Mesodermal cell (in vitro differentiated cells): ENCODE results near the gene POLR3K.
"Not testable (repeated sequence)": the region's sequence is repeated elsewhere in the genome, so short reads cannot be mapped to it uniquely, and the experiment has no call there.

Experiments
- H3K27ac ChIP-seq: 2 replicates; pipeline ENCODE4 v1.7.0; 2013; ENCODE audit warnings: mild to moderate bottlenecking, low read depth, low read length, moderate library complexity; ENCODE audit not compliant: severe bottlenecking
- H3K36me3 ChIP-seq: 2 replicates; pipeline ENCODE4 v1.7.1; 2013; ENCODE audit warnings: mild to moderate bottlenecking, low read length, moderate library complexity; ENCODE audit not compliant: control insufficient read depth, insufficient read depth
- H3K4me1 ChIP-seq: one replicate; pipeline ENCODE4 v1.7.1; 2013; ENCODE audit warnings: mild to moderate bottlenecking, low read length; ENCODE audit not compliant: insufficient read depth, control insufficient read depth, poor library complexity, severe bottlenecking
- H3K4me3 ChIP-seq: 2 replicates; pipeline ENCODE4 v1.7.0; 2013; ENCODE audit warnings: low read length, control low read depth, mild to moderate bottlenecking; ENCODE audit not compliant: insufficient read depth, poor library complexity, severe bottlenecking; ENCODE audit errors: extremely low read depth
- H3K9me3 ChIP-seq: 2 replicates; pipeline ENCODE4 v1.7.1; 2013; ENCODE audit warnings: mild to moderate bottlenecking, low read length, moderate library complexity; ENCODE audit not compliant: control insufficient read depth
- WGBS, 2 experiments: methylation state at CpG; one replicate each; pipeline ENCODE4 v1.1.5; 2013; ENCODE audit warnings: missing lambda C conversion rate in 2 of 2; ENCODE audit not compliant: insufficient coverage in 2 of 2; 5-methylcytosine and 5-hydroxymethylcytosine counted together

The POLR3K gene

DNA sequence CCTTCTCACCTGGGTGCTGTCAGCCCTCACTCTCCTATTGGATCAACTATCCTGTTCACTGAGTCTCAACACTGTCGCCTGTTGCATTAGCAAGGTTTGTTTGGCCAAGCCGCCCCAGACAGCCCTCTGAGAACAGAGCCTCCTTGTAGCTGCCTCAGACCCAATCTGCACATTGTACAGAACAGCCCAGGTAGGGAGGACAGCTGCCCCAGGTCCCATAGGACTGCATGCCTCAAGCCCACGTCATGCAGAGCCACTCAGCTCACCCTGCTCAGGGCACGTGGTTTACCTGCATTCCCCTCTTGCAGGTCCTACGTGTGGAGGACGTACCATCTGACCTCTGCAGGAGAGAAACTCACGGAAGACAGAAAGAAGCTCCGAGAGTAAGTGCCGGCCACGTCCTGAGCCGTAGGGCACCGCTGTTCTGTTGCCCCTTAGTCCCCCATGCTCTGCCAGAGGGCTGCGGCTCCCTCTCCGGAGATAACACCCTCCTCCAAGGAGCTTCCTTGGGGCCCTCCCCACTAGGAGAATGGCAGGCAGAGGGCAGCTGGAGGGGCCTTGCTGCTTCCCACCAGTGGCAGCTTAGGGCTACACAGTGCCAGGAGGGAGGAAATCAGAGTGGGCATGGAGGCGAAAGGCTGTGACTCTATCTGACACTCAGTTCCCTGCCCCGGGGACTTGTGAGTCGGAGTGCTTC, 3.0 kb upstream of the POLR3K start:
- H3K4me1 ChIP-seq = no peaks in the 10 kb centered on the region
- 95 to 97% methylated on average over 15 to 16 of the region's 17 CpGs for WGBS, 2 experiments
- H3K36me3 ChIP-seq = peaks cover 64% of the 10 kb centered on the region
- no peak overlapping the region for H3K4me3 ChIP-seq
- no peaks in the 10 kb centered on the region for H3K9me3 ChIP-seq
- H3K27ac ChIP-seq = no peak overlapping the region

DNA sequence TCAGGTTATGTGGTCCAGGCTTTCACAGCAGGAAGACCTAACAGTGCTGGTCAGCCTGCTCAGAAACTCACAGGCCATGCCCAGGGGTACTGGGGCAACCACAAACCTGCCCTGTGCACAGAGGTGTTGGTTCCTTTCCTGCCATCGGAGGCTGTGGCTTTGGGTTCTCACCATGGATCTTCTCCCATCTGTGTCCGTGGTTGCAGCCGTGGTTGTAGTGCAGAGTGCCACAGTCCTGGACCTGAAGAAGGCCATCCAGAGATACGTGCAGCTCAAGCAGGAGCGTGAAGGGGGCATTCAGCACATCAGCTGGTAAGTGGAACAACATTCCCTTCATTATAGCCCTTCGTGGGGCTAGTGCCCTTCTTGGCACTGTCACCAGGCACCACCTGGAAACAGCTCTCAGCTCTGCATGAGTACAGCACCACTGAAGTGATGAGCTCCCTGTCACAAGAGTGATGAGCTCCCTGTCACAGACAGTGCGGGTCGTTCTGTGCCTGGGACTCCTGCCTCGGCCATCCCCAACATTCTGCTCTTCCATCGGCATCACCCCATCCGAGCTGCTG, 2.2 kb upstream of the POLR3K start:
- Histone ChIP-seq H3K9me3 (no peaks in the 10 kb centered on the region), H3K4me3 (no peak overlapping the region), H3K4me1 (no peaks in the 10 kb centered on the region), H3K36me3 (peaks cover 68% of the 10 kb centered on the region), H3K27ac (no peak overlapping the region)
- 96% methylated on average over 11 of the region's 11 CpGs for WGBS, 2 experiments

DNA sequence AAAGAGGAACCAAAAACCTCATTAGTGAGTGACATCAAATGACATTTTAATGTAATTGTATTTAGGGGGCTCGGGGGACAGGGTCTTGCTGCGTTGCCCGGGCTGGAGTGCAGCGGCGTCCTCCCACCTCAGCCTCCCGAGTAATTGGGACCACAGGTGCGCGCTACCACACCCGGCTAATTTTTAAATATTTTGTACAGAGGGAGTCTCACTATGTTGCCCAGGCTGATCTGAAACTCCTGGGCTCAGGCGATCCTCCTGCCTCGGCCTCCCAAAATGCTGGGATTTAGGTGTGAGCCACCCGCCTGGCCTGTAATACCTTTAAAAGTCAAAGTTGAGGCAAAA, 801 bp upstream of the POLR3K start:
- Histone ChIP-seq H3K36me3 (peaks cover 61% of the 10 kb centered on the region), H3K9me3 (no peaks in the 10 kb centered on the region), H3K27ac (no peak overlapping the region), H3K4me3 (peak overlapping the region; percentile 70), H3K4me1 (no peaks in the 10 kb centered on the region)
- WGBS, 2 experiments = 72 to 77% methylated on average over 11 to 12 of the region's 12 CpGs

DNA sequence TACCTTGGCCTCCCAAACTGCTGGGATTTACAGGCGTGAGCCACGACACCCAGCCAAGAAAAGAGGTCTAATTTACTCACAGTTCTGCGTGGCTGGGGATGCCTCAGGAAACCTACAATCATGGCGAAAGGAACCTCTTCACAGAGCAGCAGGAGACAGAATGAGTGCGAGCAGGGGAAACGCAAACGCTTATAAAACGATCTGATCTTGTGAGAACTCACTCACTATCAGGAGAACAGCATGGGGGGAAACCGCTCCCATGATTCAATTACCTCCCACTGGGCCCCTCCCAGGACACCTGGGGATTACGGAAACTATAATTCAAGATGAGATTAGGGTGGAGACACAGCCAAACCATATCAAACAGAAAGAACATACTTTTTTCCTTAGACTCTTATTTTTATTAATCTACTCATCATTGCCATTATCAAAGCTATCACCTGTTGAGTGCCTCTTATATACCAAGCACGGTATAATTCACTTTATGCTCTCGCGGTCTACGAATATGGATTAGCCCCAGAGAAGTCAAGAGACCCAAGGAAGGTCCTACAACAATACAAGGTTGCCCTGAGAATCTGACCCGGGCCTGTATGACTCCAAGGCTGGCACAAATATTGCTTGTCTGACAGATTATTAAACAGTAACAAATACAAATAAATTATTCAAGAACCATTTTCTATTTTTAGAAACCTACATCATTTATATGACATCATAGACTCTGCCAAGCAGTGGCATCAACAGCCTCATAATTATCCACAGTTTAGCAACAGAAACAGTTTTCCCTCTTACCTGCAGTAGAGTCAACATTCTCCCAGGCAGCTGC, 2.4 kb downstream of the POLR3K start:
- H3K9me3 ChIP-seq = no peaks in the 10 kb centered on the region
- 91 to 92% methylated on average over 10 to 13 of the region's 15 CpGs for WGBS, 2 experiments
- no peak overlapping the region for H3K4me3 ChIP-seq
- no peak overlapping the region for H3K27ac ChIP-seq
- peaks cover 56% of the 10 kb centered on the region for H3K36me3 ChIP-seq
- no peaks in the 10 kb centered on the region for H3K4me1 ChIP-seq

DNA sequence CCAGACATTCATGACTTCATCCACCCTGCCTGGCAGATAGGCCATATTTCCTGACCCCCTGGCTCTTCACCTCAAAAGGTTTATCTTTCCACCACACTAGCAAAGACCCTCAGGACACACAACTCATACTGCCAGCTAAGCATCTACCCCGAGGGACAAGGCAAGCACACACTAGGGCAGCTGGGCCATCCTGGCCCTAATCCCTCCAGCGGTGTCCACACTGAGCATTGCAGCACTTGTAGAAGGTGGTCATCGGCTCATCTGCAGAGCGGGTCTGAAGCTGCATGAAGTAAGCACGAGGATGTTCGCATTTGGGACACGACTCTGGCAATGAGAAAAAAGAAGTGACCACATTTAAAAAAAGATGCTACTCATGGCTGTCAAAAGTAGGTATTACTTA, 6.2 kb downstream of the POLR3K start:
- H3K4me1 ChIP-seq = no peaks in the 10 kb centered on the region
- 96 to 97% methylated on average over 7 of the region's 7 CpGs for WGBS, 2 experiments
- H3K4me3 ChIP-seq = no peak overlapping the region
- H3K27ac ChIP-seq = no peak overlapping the region
- H3K36me3 ChIP-seq = peaks cover 77% of the 10 kb centered on the region
- H3K9me3 ChIP-seq = peaks cover 5% of the 10 kb centered on the region

DNA sequence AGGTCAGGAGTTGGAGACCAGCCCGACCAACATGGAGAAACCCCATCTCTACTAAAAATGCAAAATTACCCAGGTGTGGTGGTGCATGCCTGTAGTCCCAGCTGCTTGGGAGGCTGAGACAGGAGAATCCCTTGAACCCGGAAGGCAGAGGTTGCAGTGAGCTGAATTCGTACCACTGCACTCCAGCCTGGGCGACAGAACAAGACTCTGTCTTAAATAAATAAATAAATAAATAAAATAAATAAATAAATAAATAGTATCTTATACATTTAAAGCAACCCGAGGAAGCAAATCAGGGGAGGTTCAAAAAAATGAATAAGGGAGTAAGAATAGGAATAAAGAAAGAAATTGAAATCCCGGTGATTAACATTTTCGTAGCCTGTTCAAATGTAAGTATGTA, 6.9 kb downstream of the POLR3K start:
- H3K4me3 ChIP-seq, H3K27ac ChIP-seq, H3K4me1 ChIP-seq, H3K9me3 ChIP-seq: not testable (repeated sequence)
- peaks cover 83% of the 10 kb centered on the region for H3K36me3 ChIP-seq
- 60 to 100% methylated on average over 1 to 5 of the region's 7 CpGs for WGBS, 2 experiments

DNA sequence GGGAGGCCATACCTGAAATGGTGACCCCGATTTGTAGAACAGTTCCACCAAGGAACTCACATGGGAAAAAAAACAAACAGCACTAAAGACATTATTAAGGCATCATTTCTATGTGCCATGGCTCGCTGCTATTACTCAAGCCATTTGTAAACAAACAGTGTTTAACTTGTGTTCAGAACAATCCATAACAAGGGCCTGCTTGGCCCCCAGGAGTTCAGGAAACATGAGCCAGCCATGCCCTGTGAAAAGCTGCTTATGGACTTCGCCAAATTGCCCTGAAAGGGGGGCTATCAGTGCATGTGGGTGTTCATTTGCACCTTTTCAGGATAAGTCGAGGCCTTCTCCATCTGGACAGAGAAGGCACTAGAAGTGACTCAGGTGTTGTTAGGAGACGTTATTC, 8.0 kb downstream of the POLR3K start:
- Histone ChIP-seq H3K4me3 (no peak overlapping the region), H3K36me3 (peaks cover 78% of the 10 kb centered on the region), H3K9me3 (peaks cover 7% of the 10 kb centered on the region), H3K27ac (no peak overlapping the region), H3K4me1 (no peaks in the 10 kb centered on the region)
- 93 to 96% methylated on average over 5 of the region's 5 CpGs for WGBS, 2 experiments

DNA sequence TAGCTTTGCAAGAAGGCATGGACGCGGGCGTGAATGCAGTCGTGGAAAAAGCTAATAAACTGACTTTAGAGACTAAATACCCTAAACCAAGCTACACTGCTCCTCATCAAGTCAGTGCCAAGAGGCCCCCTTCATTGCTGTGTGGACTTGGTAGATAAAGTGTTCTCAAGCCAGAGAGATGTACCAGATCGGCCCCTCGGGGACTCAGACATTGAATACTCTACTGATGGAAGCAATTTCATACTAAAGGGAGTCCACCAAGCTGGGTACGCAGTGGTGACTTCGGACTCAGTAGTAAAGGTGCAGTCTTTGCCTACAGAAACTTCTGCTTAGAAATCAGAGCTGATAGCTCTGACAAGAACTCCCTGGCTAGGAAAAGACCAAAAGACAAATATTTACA, 8.8 kb downstream of the POLR3K start:
- WGBS, 2 experiments = 95 to 100% methylated on average over 3 to 4 of the region's 8 CpGs
- no peak overlapping the region for H3K27ac ChIP-seq
- H3K36me3 ChIP-seq = peaks cover 76% of the 10 kb centered on the region
- peaks cover 7% of the 10 kb centered on the region for H3K9me3 ChIP-seq
- H3K4me1 ChIP-seq = no peaks in the 10 kb centered on the region
- H3K4me3 ChIP-seq = no peak overlapping the region

DNA sequence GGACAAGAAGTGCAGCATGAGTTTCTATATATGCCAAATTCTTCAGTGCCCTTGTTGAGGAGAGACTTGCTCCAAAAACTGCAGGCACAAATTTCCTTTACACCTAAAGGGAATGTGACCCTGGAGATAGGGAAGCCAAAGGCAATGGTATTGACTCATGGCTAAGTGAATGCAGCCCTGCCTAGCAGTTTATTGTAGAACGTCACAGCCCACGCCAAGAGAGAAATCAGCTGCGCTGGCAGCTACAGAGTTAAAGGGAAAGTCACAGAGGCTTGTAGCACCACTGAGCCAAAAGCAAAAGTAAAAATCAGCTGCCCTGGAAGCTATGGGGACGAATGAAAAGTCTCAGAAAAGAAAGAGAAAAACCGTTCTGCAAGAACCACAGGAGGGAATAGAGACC, 10.1 kb downstream of the POLR3K start:
- no peak overlapping the region for H3K27ac ChIP-seq
- WGBS, 2 experiments = 73 to 100% methylated on average over 3 to 4 of the region's 5 CpGs

DNA sequence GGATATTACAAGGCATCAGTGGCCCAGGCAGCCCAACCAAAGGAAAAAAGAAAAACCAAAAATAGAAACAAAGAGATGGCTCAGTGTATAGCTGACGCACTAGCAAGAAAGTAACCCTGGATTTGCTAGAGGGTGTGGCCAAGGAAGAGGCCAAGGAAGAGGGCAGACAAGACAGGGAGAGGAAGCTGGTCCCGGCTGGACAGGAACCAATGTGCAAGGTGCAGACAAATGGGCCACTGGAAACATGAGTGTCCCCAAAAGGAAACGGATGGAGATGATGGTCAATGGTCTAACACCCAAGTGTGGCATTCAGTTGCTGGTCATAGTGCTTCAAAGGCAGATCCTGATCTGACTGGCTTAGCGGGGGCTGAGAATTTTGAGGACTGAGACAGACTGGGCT, 10.7 kb downstream of the POLR3K start:
- Histone ChIP-seq H3K9me3 (peaks cover 7% of the 10 kb centered on the region), H3K4me1 (no peaks in the 10 kb centered on the region), H3K27ac (no peak overlapping the region), H3K36me3 (peaks cover 60% of the 10 kb centered on the region), H3K4me3 (no peak overlapping the region)
- 97 to 100% methylated on average over 4 of the region's 4 CpGs for WGBS, 2 experiments

More for the DNA sequence above, 10.1 kb downstream of the POLR3K start:
- peaks cover 7% of the 10 kb centered on the region for H3K9me3 ChIP-seq
- H3K36me3 ChIP-seq = peaks cover 64% of the 10 kb centered on the region
- no peaks in the 10 kb centered on the region for H3K4me1 ChIP-seq
- H3K4me3 ChIP-seq = no peak overlapping the region

DNA sequence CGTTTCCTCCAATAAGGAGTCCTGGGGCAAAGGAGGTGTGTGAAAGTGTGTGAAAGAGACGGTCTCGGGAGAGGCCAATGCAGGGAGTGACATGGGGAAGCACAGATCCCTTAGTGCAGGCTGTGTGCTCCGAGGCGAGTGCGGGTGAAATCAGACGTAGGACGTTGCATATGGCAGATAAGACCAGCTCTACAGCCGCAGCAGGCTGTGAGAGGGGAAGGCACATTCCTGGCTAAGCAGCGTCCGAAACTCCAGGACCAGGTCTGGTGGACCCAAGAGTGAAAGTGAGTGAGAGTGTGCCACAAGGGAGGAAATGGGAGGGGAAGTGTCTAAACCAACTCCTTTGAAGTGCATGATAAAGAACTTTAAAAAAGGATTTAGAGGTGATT, 11.3 kb downstream of the POLR3K start:
- Histone ChIP-seq H3K4me1 (no peaks in the 10 kb centered on the region), H3K9me3 (peaks cover 7% of the 10 kb centered on the region), H3K4me3 (no peak overlapping the region), H3K36me3 (peaks cover 56% of the 10 kb centered on the region), H3K27ac (no peak overlapping the region)
- 86 to 91% methylated on average over 11 of the region's 11 CpGs for WGBS, 2 experiments
